GM23338 (cell line): Measurements from ENCODE around the gene MRPL20.

Experiments used
- POLR2AphosphoS5 ChIP-seq: IDR thresholded peaks from 2 replicates; pipeline ENCODE4 v1.6.1; 2016; ENCODE audit warnings: antibody characterized with exemption, low read depth
- ZNF114 ChIP-seq: fragments of 250-450 bp; sonication (Bioruptor Pico); IDR thresholded peaks from 2 replicates; pipeline ENCODE4 v1.5.0; 2020; ENCODE audit warnings: mild to moderate bottlenecking, moderate library complexity
- TF ChIP-seq, protein P1 (sequence below), 2 experiments: fragments of 200-600 bp in 1 of 2; sonication (generic) in 1 of 2; conservative IDR thresholded peaks; 2 replicates each; pipeline versions ENCODE4 v1.5.1 to v1.6.1; 2016 to 2017; ENCODE audit warnings: antibody characterized with exemption in 2 of 2, low read depth in 2 of 2, mild to moderate bottlenecking in 2 of 2, moderate library complexity in 1 of 2

DNA sequence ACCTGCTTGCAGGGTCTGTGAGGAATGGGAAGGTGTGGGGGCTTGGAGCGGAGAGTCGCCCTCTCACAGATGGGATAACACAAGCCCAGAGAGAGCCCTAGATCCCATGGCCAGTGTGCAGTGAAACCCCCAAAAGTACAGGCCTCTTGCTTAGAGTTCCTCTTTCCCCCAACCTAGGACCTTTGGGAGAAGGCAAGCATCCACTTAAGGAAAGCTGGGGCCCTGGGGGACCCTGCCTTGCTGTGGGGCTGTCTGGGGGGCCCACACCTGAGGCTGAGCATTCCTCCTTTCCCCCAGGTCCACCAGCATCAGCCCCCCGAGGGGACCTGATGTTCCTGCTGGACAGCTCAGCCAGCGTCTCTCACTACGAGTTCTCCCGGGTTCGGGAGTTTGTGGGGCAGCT, 29.5 kb upstream of the MRPL20 start:
- TF ChIP-seq POLR2AphosphoS5 (no peak), ZNF114 (CRISPR knock-in tag) (no peak)
- TF ChIP-seq, protein P1, sequence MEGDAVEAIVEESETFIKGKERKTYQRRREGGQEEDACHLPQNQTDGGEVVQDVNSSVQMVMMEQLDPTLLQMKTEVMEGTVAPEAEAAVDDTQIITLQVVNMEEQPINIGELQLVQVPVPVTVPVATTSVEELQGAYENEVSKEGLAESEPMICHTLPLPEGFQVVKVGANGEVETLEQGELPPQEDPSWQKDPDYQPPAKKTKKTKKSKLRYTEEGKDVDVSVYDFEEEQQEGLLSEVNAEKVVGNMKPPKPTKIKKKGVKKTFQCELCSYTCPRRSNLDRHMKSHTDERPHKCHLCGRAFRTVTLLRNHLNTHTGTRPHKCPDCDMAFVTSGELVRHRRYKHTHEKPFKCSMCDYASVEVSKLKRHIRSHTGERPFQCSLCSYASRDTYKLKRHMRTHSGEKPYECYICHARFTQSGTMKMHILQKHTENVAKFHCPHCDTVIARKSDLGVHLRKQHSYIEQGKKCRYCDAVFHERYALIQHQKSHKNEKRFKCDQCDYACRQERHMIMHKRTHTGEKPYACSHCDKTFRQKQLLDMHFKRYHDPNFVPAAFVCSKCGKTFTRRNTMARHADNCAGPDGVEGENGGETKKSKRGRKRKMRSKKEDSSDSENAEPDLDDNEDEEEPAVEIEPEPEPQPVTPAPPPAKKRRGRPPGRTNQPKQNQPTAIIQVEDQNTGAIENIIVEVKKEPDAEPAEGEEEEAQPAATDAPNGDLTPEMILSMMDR (conservative IDR thresholded peaks at IDR 0.05; ENCODE audit: low read depth in 2 of 2) = no peak
